ENCODE results near the gene ARHGAP21.
"Not testable (repeated sequence)": the region's sequence is repeated elsewhere in the genome, so short reads cannot be mapped to it uniquely, and the experiment has no call there.

Gene ARHGAP21

DNA sequence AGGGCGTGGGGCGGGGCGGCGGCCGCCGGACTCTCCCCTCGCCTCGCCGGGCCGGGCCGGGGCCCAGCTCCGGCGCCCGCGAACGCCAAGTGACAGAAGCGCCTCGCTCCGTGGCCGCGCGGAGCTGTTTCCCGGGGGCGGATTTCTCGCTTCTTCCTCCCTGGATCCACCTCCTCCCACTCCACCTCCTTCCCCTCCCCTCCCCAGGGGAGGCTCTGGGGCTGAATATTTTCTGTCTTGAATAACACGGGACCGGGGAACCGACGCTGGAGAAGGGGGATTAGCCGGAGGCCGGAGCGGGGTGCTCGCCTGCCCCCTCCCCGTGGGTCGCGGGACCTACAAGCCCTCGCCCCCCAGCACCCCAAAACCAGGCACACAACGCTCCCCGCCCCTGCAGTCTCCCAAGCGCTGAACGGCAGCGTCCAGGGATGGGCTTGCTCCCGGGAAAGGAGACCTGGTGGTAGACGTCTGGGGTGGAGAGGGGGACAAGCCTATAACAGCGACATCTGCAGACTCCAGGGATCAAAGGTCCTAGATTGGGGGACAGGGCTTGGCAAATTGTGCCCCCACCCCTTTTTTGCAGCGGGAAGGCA, at the start of gene ARHGAP21:
Gene ARHGAP21, minus strand, starts transcription at position 100 of the 593 bp plus-strand sequence. CDS start 1,988 bp downstream, outside the sequence.
- no peak for DNase-seq (ENCODE audit: low read depth, low spot score)

GRCh38 chr10:24771943-24772694, 48.4 kb upstream of the ARHGAP21 start:
- no peak for DNase-seq (ENCODE audit: low read depth, low spot score)

DNA sequence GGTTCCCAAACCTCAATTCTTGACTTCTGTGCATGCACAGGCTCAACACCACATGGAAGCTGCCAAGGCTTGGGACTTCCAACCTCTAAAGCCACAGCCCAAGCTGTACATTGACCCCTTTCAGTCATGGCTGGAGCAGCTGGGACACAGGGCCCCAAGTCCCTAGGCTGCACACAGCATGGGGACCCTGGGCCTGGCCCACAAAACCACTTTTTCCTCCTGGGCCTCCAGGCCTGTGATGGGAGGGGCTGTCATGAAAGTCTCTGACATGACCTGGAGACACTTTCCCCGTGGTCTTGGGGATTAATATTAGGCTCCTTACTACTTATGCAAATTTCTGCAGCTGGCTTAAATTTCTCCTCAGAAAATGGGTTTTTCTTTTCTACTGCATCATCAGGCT, 41.3 kb upstream of the ARHGAP21 start:
- DNase-seq (ENCODE audit: low read depth, low spot score): not testable (repeated sequence)

DNA sequence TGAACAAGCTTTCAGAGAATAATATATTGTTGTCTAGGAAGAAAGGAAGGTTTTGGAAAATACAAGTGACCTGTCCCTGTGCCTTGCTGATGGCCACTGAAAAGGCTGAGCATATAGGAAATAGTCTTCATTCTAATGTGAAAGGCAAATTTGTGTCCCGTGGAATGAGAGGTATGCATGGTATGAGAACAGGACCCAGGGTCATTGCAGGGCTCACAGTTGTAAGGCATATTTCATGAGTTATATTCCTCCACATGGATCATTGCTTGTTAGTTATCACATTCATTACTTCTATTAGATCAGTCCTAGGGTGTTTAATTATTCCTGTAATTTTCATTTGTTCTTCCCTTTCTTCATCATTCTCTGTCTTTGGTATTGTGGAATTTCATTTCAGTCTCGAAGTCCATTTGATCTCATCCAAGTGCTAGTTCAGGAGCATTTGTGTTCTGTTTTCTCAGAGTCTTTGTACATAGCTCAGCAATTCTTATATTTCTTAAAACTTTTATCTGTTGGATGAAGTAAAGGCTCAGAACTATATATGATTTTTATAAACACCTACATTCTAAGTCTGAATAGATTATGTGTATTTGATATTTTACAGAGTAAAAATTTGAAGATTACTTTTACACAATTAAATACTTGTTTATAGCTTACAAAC, 39.4 kb upstream of the ARHGAP21 start:
- DNase-seq (ENCODE audit: low read depth, low spot score): no peak

- DNase-seq (ENCODE audit: low read depth, low spot score): no peak
These were observed 38.7 kb upstream of the ARHGAP21 start for GRCh38 chr10:24762161-24762924.

DNA sequence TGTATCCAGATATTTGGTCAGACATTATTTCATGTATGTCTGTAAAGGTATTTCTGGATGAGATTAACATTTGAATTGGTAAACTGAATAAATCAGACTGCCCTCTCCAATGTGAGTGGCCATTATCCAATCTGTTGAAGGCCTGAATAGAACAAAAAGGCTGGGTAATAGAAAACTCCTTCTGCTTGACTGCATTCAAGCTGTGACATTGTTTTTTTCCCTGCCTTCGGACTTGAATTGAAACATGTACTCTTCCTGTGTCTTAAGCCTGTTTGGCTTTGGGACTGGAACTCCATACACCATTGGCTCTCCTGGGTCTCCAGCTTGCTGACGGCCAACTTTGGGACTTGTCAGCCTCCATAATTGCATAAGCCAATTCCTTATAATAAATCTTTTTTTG, 36.0 kb upstream of the ARHGAP21 start:
- no peak for DNase-seq (ENCODE audit: low read depth, low spot score)

GRCh38 chr10:24758254-24758653, 34.6 kb upstream of the ARHGAP21 start:
- not testable (repeated sequence) for DNase-seq (ENCODE audit: low read depth, low spot score)

GRCh38 chr10:24756283-24756682, 32.6 kb upstream of the ARHGAP21 start:
- DNase-seq (ENCODE audit: low read depth, low spot score): no peak

DNA sequence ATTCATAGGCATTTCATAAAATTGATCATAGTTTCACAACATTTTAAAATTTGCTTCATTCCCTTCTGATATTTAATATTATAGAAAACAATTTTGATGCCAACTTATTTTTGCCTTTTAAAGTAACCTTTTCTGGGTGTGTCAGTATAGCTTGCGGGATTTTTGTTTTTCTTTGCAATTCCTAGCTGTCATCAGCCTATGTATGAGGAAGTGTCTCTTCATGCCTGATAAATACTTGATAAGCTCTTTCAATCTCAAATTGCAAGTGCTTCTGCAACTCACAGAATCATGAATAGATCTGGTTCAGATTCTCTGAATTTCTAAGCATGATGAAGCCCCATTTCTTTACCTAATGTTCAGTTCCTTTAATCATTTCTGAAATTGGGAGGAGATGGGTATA, 28.0 kb upstream of the ARHGAP21 start:
- no peak for DNase-seq (ENCODE audit: low read depth, low spot score)

GRCh38 chr10:24750695-24751094, 27.0 kb upstream of the ARHGAP21 start:
- DNase-seq (ENCODE audit: low read depth, low spot score): no peak

DNA sequence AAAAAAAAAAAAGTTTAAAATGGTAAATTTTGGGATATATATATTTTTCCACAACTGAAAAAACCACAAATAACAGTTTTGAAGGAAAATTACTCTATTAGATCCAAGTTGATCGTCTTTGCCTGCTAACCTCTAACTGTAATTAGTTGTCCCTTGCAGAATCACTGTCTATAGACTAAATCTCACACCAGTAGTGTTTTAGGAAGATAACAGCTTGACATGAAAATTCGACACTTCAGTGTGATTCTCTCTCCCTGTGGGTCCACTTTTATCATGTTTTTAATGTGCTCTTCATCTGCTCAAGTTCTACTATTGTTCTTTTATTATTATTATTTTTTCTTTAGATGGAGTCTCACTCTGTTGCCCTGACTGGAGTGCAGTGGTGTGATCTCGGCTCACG, 24.5 kb upstream of the ARHGAP21 start:
- DNase-seq (ENCODE audit: low read depth, low spot score): no peak

DNA sequence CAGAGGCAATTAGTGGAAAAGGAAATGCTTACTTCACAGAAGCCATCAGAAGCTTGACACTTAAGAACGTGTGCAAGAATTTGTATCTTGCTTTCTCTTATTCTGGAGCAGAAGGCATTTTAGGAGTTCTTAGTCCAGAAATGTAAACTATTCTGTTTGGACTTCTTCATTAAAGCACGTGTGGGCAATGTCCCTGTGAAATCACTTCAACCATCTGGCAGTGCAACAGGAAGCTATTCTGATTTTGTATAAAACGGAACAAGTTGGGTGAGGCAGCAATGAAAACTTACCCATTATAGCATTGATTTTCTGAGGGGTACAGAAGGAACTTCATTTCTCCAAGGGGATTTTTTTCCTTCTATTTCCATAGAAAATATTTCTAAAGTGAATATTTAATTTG, 21.3 kb upstream of the ARHGAP21 start:
- DNase-seq (ENCODE audit: low read depth, low spot score): no peak

DNA sequence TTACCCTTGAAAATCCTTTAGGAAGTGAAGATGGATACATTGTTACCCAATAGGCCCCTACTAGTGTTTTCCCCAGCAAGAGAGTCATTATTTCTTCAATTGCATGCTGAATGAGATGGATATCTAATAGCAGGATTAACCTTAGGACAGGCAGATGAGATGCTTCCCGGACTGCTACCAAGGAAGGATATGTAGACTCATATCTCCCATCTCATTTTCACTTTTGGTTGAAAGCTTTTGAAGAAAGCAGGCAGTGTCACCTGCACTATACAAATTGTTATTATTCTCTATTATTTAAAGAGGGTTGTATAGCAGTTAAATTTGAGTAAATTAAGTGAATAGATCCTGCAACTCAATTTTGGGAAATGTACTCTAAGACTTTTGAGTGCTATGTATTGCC, 17.0 kb upstream of the ARHGAP21 start:
- DNase-seq (ENCODE audit: low read depth, low spot score): no peak

DNA sequence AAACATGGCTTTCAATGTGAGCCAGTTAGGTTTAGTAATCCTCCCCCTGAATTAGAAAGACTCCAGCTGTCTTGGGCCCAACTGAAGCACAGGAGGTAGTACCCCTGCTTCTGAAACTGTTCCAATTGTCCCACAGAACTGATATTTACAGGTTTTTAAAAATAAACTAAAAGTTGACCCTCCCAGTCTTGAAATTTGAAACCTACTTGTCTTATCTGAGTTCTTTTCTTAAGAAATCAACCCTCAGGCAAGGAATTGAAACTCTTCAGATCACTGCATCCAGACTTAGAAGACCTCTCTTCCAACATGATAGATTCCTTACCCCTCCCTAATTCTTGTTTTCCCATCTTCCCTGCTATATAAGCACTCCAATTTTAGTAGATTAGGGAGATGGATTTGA, 13.3 kb upstream of the ARHGAP21 start:
- no peak for DNase-seq (ENCODE audit: low read depth, low spot score)

DNA sequence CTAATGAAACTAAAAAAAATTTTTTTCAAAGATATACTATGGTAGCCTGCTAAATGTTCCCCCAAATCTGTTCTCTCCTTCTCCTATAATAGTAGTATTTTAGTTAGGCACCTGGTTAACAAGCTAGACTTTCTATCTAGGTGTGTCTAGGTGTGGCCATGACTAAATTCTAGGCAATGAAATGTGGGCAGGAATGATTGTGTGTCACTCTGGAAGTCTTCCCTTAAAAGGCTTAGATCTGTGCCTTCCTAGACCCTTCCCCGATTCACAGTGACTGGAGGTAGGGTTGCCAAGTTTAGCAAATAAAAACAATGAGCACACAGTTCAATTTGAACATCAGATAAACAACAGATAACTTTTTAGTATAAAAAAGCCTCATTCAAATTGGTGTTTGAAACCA, 8.3 kb upstream of the ARHGAP21 start:
- no peak for DNase-seq (ENCODE audit: low read depth, low spot score)

DNA sequence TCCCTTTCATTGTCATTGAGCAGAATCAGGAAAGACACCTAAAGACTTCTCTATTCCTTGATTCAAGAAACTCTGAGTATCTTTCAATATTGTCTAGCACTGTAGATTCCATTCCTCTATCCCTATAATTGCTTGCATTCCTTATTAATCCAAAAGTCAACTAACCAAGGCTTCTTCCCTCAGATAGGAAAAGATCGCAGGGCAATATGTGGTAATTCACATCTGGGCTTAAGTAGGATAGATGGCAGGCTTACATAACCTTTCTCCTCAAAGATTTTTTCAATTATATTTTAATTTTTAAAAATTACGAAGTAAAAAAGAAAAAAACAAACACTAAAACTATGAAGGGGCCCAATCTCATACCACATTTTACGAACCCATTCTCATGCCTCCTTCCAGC, 7.1 kb upstream of the ARHGAP21 start:
- no peak for DNase-seq (ENCODE audit: low read depth, low spot score)

DNA sequence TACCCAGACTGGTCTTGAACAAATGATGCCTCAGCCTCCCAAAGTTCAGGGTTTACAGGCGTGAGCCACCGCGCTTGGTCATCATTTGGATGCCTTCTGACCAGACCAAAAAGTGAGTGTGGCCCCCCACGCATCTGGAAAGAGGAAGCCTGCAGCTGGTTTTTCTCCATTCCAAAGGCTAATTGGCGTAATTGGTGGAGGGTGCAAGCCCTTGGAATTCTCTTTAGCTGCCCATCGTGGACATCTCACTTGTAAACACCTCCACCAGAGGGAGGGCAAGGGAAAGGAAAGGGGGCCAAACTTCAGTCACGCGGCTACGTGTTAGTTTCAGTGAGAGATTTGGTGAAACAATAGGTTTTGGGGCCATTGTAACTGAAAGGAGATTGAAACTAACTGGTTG, 4.1 kb upstream of the ARHGAP21 start:
- no peak for DNase-seq (ENCODE audit: low read depth, low spot score)

- no peak for DNase-seq (ENCODE audit: low read depth, low spot score)
These were observed 2.9 kb upstream of the ARHGAP21 start for GRCh38 chr10:24726626-24727025.

GRCh38 chr10:24726029-24726428, 2.3 kb upstream of the ARHGAP21 start:
- not testable (repeated sequence) for DNase-seq (ENCODE audit: low read depth, low spot score)

GRCh38 chr10:24724381-24725228, 918 bp upstream of the ARHGAP21 start:
- DNase-seq (ENCODE audit: low read depth, low spot score): peak; percentile 94

GRCh38 chr10:24723386-24723787, 300 bp downstream of the ARHGAP21 start:
- no peak for DNase-seq (ENCODE audit: low read depth, low spot score)
